Thyroid gland (tissue), 4 donors: ENCODE data around the gene SLC17A7.

Source experiments
- CTCF ChIP-seq, 6 experiments: fragments of 200-600 bp in 3 of 6; fragments of 450-650 bp in 3 of 6; sonication (generic) in 3 of 6; IDR thresholded peaks; one replicate each; pipeline ENCODE4 v1.5.1; 2016 to 2019; ENCODE audit warnings: antibody characterized with exemption in 6 of 6, mild to moderate bottlenecking in 2 of 6, inconsistent platforms in 1 of 6, moderate library complexity in 1 of 6
- POLR2A ChIP-seq, 2 donors: fragments of 450-650 bp; IDR thresholded peaks; one replicate each; pipeline ENCODE4 v1.6.1; 2017; ENCODE audit warnings: antibody characterized with exemption in 2 of 2, mild to moderate bottlenecking in 2 of 2, moderate library complexity in 1 of 2

DNA sequence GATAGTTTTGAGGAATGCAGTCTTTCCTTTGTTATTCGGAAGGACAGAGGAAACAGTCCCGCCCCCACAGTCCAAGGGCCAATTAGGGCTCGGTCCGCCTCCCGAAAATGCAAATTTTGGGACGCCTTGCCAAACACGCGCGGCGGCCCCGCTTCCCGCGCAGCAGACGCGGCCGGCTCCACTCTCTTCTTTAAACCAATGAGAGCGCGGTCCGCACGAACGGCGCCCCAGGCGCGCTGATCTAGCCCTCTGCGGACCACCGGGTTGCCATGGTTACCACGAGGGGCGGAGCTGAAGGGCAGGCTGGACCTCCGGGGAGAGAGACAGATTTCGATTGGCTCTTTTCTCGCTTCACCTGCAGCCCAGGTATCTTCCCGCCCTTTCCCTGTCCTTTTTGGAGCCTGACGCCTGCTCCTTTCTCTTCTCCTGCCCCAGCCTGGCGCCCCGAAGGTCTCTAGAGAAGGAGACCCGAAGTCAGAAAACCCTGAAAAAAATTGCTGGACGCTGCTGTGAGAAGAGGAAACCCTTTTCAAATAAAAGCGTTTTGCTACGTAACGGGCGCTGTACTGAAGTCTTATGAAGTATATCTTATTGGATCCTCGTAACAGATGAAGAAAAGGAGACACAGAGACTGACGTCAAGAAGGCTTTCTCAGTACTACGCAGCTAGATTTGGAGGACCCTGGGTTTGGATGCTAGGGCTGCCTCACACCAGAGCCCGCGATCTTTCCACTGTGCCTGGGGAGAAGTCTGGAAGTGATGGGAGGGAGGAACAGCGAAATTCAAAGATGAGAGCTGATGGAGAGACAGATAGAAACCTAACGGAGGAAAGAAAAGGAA, 20.1 kb downstream of the SLC17A7 start:
- TF ChIP-seq CTCF (IDR thresholded peaks at IDR 0.05) (no peak), POLR2A (IDR thresholded peaks at IDR 0.05) (no peak)
